ENCODE measurements around the gene B4GALT5.
A peak's percentile ranks its signal among the peaks of the same experiment; 100 is the strongest.

The B4GALT5 gene

DNA sequence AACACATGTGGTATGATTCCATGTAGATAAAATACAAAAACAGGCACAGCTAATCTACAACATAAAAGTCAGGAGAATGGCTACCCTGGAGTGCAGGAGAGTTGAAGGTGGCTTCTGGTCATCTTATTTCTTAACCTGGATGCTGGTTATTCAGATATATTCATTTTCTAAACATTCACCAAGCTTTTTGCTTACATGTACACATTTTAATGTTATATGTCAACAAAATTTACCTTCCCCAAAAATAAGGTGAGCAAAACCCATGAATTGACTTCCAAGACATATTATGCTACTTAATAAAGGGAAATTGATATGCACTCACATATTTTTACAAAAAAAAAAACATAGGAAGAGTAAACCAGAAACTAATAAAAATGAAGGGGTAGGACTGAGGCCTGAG lies 50.6 kb downstream of the B4GALT5 start:
- no peaks in the 10 kb centered on the region for H3K9me3 ChIP-seq (ENCODE audit: control insufficient read depth, low read length)
- H2AK5ac ChIP-seq (ENCODE audit: low read length, severe bottlenecking): no peak overlapping the region
- H2BK120ac ChIP-seq (ENCODE audit: low read depth, low read length): no peak overlapping the region
- no peak for DNase-seq
- no peak overlapping the region for H3K18ac ChIP-seq (ENCODE audit: low read depth in 1 of 2, low read length in 2 of 2)
- H3K14ac ChIP-seq (ENCODE audit: low read length in 2 of 2): no peak overlapping the region
- peaks cover 6% of the 10 kb centered on the region for H3K79me1 ChIP-seq (replicated peaks; ENCODE audit: low read length, poor library complexity, severe bottlenecking)
- peaks cover 0 to 3% of the 10 kb centered on the region in 2 experiments for H3K36me3 ChIP-seq (ENCODE audit: control insufficient read depth in 1 of 2, insufficient read depth in 2 of 2, low read depth in 1 of 2, low read length in 2 of 2)
- no peak overlapping the region for H2BK12ac ChIP-seq (ENCODE audit: low read length in 2 of 2)
- H3K4me1 ChIP-seq (ENCODE audit: control insufficient read depth, insufficient read depth, low read depth, low read length): peaks cover 15% of the 10 kb centered on the region
- no peak overlapping the region for H4K8ac ChIP-seq (ENCODE audit: low read length)
- no peak overlapping the region for H2BK5ac ChIP-seq (ENCODE audit: low read depth, low read length, poor library complexity, severe bottlenecking)
- no peak overlapping the region for H3K4me3 ChIP-seq (ENCODE audit: insufficient read depth in 1 of 2, low read depth in 1 of 2, low read length in 2 of 2)
- H3K4me2 ChIP-seq (ENCODE audit: low read length, poor library complexity, severe bottlenecking): no peak overlapping the region
- H3K27me3 ChIP-seq (ENCODE audit: control insufficient read depth in 1 of 2, insufficient read depth in 1 of 2, low read length in 2 of 2): no peaks in the 10 kb centered on the region
- no peak overlapping the region for H3K27ac ChIP-seq (ENCODE audit: low read length, poor library complexity, severe bottlenecking)
- no peak overlapping the region for H2BK15ac ChIP-seq (ENCODE audit: low read depth, poor library complexity, severe bottlenecking)
- no peak overlapping the region for H3K23ac ChIP-seq (ENCODE audit: low read length in 2 of 2)
- H2AFZ ChIP-seq (ENCODE audit: low read depth, low read length): no peak overlapping the region
- no peak overlapping the region for H4K91ac ChIP-seq (ENCODE audit: low read length)
- H3K4ac ChIP-seq (ENCODE audit: low read depth in 1 of 2, low read length in 2 of 2): no peak overlapping the region
- H3K9ac ChIP-seq (ENCODE audit: low read length): no peak overlapping the region

DNA sequence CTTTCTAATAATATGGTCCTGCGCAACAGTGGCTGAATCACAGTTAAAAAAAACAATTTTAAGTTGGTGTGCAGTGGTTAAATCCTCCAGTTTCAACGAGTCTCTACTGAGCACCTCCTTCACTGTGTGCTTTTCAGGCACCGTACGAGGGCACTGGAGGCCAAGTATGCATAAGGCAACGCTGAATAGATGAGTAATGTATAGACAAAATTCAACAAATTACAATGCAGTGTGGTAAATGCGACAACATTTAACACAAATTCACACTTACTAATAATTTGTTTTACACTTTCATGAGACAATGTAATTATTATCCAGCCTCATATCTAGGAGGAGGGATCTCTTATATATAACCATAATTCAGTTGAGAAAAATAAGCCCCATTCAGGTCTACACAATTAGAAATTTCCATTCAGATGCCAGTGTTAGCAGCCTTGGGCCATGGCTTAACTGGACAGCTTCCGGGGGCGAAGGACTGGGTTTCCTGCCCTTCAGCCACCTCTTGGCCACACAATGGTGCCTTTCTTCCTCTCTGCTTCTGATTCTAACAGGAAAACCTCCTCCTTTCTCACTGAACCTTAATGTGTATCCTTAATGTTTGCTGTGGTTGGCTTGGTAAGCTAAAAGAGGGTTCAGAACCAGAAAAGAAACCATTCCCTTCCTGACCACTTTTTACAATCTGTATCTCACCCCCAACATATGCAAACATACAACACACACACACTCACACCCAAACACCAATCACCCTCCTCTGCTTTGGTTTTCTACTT lies 51.9 kb downstream of the B4GALT5 start:
- DNase-seq: no peak
- Histone ChIP-seq H3K4me3 (ENCODE audit: insufficient read depth in 1 of 2, low read depth in 1 of 2, low read length in 2 of 2) (no peak overlapping the region), H3K18ac (ENCODE audit: low read depth in 1 of 2, low read length in 2 of 2) (no peak overlapping the region), H2BK15ac (ENCODE audit: low read depth, poor library complexity, severe bottlenecking) (no peak overlapping the region), H3K4me1 (ENCODE audit: control insufficient read depth, insufficient read depth, low read depth, low read length) (peaks cover 12% of the 10 kb centered on the region), H3K9ac (ENCODE audit: low read length) (no peak overlapping the region), H3K4me2 (ENCODE audit: low read length, poor library complexity, severe bottlenecking) (no peak overlapping the region), H3K9me3 (ENCODE audit: control insufficient read depth, low read length) (no peaks in the 10 kb centered on the region), H2BK12ac (ENCODE audit: low read length in 2 of 2) (no peak overlapping the region), H3K27ac (ENCODE audit: low read length, poor library complexity, severe bottlenecking) (no peak overlapping the region), H4K8ac (ENCODE audit: low read length) (no peak overlapping the region), H3K4ac (ENCODE audit: low read depth in 1 of 2, low read length in 2 of 2) (no peak overlapping the region), H3K79me1 (replicated peaks; ENCODE audit: low read length, poor library complexity, severe bottlenecking) (peaks cover 6% of the 10 kb centered on the region), H2BK5ac (ENCODE audit: low read depth, low read length, poor library complexity, severe bottlenecking) (no peak overlapping the region), H3K27me3 (ENCODE audit: control insufficient read depth in 1 of 2, insufficient read depth in 1 of 2, low read length in 2 of 2) (no peaks in the 10 kb centered on the region), H2AFZ (ENCODE audit: low read depth, low read length) (no peak overlapping the region), H2BK120ac (ENCODE audit: low read depth, low read length) (no peak overlapping the region), H3K23ac (ENCODE audit: low read length in 2 of 2) (no peak overlapping the region), H2AK5ac (ENCODE audit: low read length, severe bottlenecking) (peak overlapping the region; percentile 46), H3K14ac (ENCODE audit: low read length in 2 of 2) (no peak overlapping the region), H3K36me3 (ENCODE audit: control insufficient read depth in 1 of 2, insufficient read depth in 2 of 2, low read depth in 1 of 2, low read length in 2 of 2) (peaks cover 0 to 3% of the 10 kb centered on the region in 2 experiments), H4K91ac (ENCODE audit: low read length) (no peak overlapping the region)
- 90% methylated on average over 6 of the region's 8 CpGs for WGBS

DNA sequence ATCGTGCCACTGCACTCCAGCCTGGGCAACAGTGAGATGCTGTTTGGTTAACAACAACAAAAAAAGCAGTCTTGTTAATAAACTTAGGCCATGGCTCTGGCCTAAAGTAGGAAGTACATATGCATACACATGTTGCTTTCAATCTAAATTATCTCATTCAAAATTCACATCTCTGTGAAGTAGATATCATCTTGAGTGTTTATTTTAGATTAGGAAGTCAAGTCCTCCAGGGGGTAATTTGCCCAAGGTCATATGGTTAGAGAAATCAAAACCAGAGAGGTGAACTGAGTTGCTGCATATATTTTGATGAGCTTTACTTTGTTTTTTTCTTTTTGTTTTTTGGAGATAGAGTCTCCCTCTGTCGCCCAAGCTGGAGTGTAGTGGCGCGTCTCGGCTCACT lies 52.8 kb downstream of the B4GALT5 start:
- Histone ChIP-seq H3K4me2 (ENCODE audit: low read length, poor library complexity, severe bottlenecking) (no peak overlapping the region), H2AFZ (ENCODE audit: low read depth, low read length) (no peak overlapping the region), H2AK5ac (ENCODE audit: low read length, severe bottlenecking) (no peak overlapping the region), H2BK120ac (ENCODE audit: low read depth, low read length) (no peak overlapping the region), H3K9ac (ENCODE audit: low read length) (no peak overlapping the region), H3K27me3 (ENCODE audit: control insufficient read depth in 1 of 2, insufficient read depth in 1 of 2, low read length in 2 of 2) (no peaks in the 10 kb centered on the region), H3K14ac (ENCODE audit: low read length in 2 of 2) (no peak overlapping the region), H3K4me1 (ENCODE audit: control insufficient read depth, insufficient read depth, low read depth, low read length) (peaks cover 16% of the 10 kb centered on the region), H3K36me3 (ENCODE audit: control insufficient read depth in 1 of 2, insufficient read depth in 2 of 2, low read depth in 1 of 2, low read length in 2 of 2) (peaks cover 0 to 5% of the 10 kb centered on the region in 2 experiments), H3K79me1 (replicated peaks; ENCODE audit: low read length, poor library complexity, severe bottlenecking) (peaks cover 6% of the 10 kb centered on the region), H3K23ac (ENCODE audit: low read length in 2 of 2) (no peak overlapping the region), H4K91ac (ENCODE audit: low read length) (no peak overlapping the region), H4K8ac (ENCODE audit: low read length) (no peak overlapping the region), H3K27ac (ENCODE audit: low read length, poor library complexity, severe bottlenecking) (no peak overlapping the region), H2BK15ac (ENCODE audit: low read depth, poor library complexity, severe bottlenecking) (no peak overlapping the region), H3K4me3 (ENCODE audit: insufficient read depth in 1 of 2, low read depth in 1 of 2, low read length in 2 of 2) (no peak overlapping the region), H3K18ac (ENCODE audit: low read depth in 1 of 2, low read length in 2 of 2) (no peak overlapping the region), H3K4ac (ENCODE audit: low read depth in 1 of 2, low read length in 2 of 2) (no peak overlapping the region), H3K9me3 (ENCODE audit: control insufficient read depth, low read length) (no peaks in the 10 kb centered on the region), H2BK5ac (ENCODE audit: low read depth, low read length, poor library complexity, severe bottlenecking) (no peak overlapping the region), H2BK12ac (ENCODE audit: low read length in 2 of 2) (no peak overlapping the region)
- no peak for DNase-seq
- WGBS: 96% methylated on average over 5 of the region's 5 CpGs

DNA sequence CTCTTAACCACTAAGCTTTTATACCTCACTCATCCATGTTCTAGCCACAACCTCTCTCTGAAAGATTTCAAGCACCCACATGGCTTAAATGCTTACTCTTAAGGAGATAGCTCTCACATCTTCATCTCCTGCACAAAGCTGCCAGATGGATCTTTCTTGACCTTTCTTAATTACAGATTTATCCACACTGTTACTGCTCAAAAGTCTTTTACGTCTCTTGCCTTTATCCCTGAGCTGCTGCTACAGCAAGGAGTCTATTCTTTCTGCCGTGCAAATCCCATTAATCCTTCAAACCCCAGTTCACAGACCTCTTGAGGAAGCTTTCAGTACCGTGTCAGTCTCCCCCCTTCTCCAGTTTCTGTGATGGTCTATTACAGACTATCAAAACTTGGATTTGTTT lies 54.6 kb downstream of the B4GALT5 start:
- H4K91ac ChIP-seq (ENCODE audit: low read length): no peak overlapping the region
- H4K8ac ChIP-seq (ENCODE audit: low read length): no peak overlapping the region
- no peaks in the 10 kb centered on the region for H3K27me3 ChIP-seq (ENCODE audit: control insufficient read depth in 1 of 2, insufficient read depth in 1 of 2, low read length in 2 of 2)
- H3K18ac ChIP-seq (ENCODE audit: low read depth in 1 of 2, low read length in 2 of 2): no peak overlapping the region
- H3K4me1 ChIP-seq (ENCODE audit: control insufficient read depth, insufficient read depth, low read depth, low read length): peaks cover 15% of the 10 kb centered on the region
- no peak overlapping the region for H3K9ac ChIP-seq (ENCODE audit: low read length)
- H3K36me3 ChIP-seq (ENCODE audit: control insufficient read depth in 1 of 2, insufficient read depth in 2 of 2, low read depth in 1 of 2, low read length in 2 of 2): peaks cover 9 to 18% of the 10 kb centered on the region in 2 experiments
- H3K4me3 ChIP-seq (ENCODE audit: insufficient read depth in 1 of 2, low read depth in 1 of 2, low read length in 2 of 2): no peak overlapping the region
- no peak overlapping the region for H3K4ac ChIP-seq (ENCODE audit: low read depth in 1 of 2, low read length in 2 of 2)
- H2AK5ac ChIP-seq (ENCODE audit: low read length, severe bottlenecking): no peak overlapping the region
- H3K79me1 ChIP-seq (replicated peaks; ENCODE audit: low read length, poor library complexity, severe bottlenecking): peaks cover 11% of the 10 kb centered on the region
- H2BK12ac ChIP-seq (ENCODE audit: low read length in 2 of 2): no peak overlapping the region
- H3K14ac ChIP-seq (ENCODE audit: low read length in 2 of 2): no peak overlapping the region
- H3K9me3 ChIP-seq (ENCODE audit: control insufficient read depth, low read length): no peaks in the 10 kb centered on the region
- H3K4me2 ChIP-seq (ENCODE audit: low read length, poor library complexity, severe bottlenecking): no peak overlapping the region
- H3K27ac ChIP-seq (ENCODE audit: low read length, poor library complexity, severe bottlenecking): no peak overlapping the region
- no peak for DNase-seq
- WGBS: 62% methylated on average over 3 of the region's 3 CpGs
- no peak overlapping the region for H2BK5ac ChIP-seq (ENCODE audit: low read depth, low read length, poor library complexity, severe bottlenecking)
- H2BK120ac ChIP-seq (ENCODE audit: low read depth, low read length): no peak overlapping the region
- no peak overlapping the region for H3K23ac ChIP-seq (ENCODE audit: low read length in 2 of 2)
- H2BK15ac ChIP-seq (ENCODE audit: low read depth, poor library complexity, severe bottlenecking): no peak overlapping the region
- H2AFZ ChIP-seq (ENCODE audit: low read depth, low read length): no peak overlapping the region

Measured in mesenchymal stem cell (in vitro differentiated cells and primary cell).